HG03025 (cell line): Measurements from ENCODE around the gene REG1A.

Source experiments
- ATAC-seq: cut with Tn5 transposase; IDR thresholded peaks from one replicate; pipeline ENCODE4 v1.9.1; 2021; ENCODE audit warnings: mild to moderate bottlenecking, moderate library complexity; ENCODE audit not compliant: unreplicated experiment, low FRiP score

The REG1A gene

DNA sequence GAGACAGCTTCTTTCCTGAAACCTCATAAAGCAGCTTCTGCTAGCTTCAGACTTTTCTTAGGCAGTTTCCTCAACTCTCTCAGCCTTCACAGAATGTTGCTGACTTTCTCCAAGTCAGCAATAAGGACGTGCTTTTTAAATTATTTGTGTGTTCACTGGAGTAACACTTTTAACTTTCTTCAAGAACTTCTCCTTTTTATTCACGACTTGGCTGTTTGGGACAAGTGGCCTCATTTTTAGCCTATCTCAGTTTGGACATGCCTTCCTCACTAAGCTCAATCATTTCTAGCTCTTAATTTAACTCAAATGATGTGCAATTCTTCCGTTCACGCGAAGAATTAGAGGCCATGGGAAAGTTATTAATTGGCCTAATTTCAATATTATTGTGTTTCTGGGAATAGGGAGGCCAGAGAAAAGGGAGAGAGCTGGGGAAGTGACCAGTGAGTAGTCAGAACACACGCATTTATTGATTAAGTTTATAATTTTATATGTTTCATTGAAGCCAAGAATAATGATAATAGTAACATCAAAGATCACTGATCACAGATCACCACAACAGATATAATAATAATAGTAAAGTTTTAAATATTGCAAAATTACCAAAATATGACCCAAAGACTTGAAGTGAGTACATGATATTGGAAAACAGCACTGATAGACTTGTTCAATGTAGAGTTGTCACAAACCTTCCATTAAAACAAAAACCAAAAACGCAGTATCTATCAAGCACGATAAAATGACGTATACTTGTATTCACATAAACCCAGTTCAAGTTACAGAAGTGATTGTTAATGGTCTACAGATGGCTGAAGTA is 4.8 kb downstream of the REG1A start:
- no peak for ATAC-seq

DNA sequence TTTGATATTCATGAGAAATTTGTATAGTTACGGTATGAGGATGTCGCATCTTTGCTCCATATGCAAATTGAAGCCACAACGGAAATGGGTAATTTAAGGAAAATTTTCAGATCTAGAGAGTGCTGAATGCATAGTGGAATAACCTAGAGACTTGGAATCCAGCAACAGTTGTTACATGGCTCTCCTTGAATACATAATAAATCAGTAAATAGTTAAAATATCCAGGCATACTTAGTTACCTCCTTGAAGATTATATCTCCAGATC is 5.4 kb downstream of the REG1A start:
- ATAC-seq: no peak

- no peak for ATAC-seq
These were observed 8.1 kb downstream of the REG1A start for GRCh38 chr2:79128406-79128805.

DNA sequence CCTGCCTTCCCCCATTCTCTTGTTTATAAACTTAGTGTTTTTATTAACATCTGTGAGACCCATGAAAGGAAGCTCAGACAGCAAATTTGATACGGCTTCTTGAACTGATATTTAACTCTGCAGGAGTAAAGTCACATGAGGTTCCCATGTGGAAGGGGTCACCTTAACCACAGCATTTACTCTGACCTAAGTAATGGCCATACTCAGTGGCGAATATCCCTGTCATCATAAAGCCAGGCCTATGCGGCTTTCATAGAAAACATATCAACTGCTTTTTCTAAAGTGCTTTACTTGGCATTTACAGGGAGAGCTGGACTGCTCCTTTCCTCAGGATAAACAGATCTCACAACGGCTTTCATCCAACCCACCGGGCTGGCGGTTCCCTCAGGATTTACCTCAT is 9.0 kb downstream of the REG1A start:
- no peak for ATAC-seq

DNA sequence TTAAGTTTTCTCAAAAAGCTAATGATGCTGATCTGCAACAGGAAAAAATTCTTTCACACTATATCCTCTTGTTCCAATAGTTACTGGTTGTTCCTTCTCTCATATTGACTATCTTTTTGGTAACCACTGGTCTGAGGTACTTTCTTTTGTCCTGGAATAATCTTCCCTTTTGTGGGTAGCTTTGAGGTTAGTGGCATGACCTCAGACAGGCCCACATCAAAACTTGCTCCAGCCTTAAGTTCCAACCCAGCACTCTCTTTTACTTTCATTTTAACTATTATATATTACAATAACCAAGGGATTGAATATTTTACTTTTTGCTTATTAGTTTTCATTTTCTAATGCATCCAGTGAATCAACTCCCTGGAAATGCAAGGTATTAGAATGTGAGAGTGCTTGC is 9.5 kb downstream of the REG1A start:
- no peak for ATAC-seq

DNA sequence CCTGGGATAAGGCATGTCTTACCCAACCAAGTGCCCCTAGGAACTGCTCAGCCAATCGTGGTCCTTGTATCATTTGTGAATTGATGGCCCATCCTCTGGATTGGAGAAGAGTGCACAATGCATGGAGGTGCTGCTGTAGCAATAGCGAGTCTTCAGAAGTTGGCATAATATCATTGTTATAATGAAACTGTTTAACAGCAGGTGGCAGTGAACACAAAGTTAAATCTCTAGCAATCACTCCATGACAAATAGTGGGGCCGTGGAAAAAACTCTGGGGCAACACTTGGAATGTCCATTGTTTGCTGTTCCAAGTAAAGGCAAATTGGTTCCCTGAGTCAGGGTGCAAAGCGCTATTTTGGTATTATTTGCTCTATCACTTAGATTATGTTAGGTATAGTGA is 11.4 kb downstream of the REG1A start:
- no peak for ATAC-seq

GRCh38 chr2:79138385-79138784 is 18.1 kb downstream of the REG1A start:
- no peak for ATAC-seq

DNA sequence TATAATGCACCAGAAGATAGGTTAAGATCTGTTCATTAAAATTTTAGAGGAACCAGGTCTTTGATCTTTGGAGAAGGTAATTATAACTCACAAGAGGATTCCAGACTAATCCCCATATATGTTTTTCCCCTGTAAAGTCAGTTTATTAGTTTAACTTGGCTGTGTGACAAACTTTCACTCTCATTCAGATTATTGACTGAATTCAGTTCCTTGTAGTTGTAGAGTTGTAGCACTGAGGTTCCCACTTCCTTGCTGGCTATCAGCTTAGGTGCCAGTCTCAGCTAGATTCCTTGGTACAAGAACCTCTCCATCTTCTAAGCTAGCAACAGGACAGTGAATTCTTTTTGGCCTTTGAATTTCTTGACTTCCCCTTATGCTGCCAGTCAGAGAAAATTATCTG is 19.1 kb downstream of the REG1A start:
- no peak for ATAC-seq

DNA sequence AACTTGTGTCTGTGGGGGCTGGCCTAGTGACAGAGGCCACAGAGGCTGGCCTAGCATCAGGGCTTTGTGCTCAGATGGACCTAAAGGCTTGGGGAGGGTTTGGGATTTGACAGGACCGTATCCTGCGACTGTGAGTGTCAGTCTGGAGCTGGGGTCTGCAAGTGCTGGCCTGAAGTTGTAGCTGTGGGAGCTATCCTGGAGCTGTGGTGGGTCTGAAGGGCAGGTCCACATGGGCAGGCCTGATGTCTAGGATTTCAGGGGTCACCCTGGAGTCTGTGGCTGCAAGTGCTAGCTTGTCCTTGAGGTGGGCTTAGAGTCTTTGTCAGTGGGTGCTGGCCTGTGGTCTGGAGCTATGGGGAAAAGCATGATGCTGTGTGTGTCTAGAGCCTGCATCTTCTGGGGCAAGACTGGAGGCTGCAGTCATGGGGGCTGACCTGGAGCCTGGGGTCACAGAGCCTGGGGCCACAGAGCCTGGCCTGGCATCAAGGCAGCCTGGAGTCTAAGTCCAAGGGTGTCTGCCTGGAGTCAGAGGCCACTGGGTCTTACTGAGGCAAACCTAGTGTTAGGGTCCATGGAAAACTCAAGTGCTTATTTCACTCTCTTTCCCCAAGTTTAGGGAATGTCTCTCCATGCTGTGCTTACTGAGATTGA is 35.7 kb downstream of the REG1A start:
- no peak for ATAC-seq

GRCh38 chr2:79159030-79159429 is 38.7 kb downstream of the REG1A start:
- ATAC-seq: no peak

- no peak for ATAC-seq
These were observed 39.4 kb downstream of the REG1A start, which contains the start of gene REG3A for GRCh38 chr2:79159653-79160052. TSS of gene REG3A (minus strand) at chr2:79159753. CDS start at chr2:79159405, 348 bp downstream.

- ATAC-seq: no peak
These were observed 41.8 kb downstream of the REG1A start for GRCh38 chr2:79162132-79162531.

- no peak for ATAC-seq
These were observed 42.5 kb downstream of the REG1A start for GRCh38 chr2:79162801-79163200.

- no peak for ATAC-seq
These were observed 51.2 kb downstream of the REG1A start for GRCh38 chr2:79171348-79171958.
